Measurements from ENCODE around the gene MPZ. TPM values are rescaled to one million over a fixed set of nuclear protein-coding genes. Genes with fewer than 3 reads are reported as not detected.
"Not testable (repeated sequence)": the region's sequence is repeated elsewhere in the genome, so short reads cannot be mapped to it uniquely, and the experiment has no call there.

The MPZ gene
- total RNA-seq, 1 experiment from 2014 or later = 54.3 TPM

DNA sequence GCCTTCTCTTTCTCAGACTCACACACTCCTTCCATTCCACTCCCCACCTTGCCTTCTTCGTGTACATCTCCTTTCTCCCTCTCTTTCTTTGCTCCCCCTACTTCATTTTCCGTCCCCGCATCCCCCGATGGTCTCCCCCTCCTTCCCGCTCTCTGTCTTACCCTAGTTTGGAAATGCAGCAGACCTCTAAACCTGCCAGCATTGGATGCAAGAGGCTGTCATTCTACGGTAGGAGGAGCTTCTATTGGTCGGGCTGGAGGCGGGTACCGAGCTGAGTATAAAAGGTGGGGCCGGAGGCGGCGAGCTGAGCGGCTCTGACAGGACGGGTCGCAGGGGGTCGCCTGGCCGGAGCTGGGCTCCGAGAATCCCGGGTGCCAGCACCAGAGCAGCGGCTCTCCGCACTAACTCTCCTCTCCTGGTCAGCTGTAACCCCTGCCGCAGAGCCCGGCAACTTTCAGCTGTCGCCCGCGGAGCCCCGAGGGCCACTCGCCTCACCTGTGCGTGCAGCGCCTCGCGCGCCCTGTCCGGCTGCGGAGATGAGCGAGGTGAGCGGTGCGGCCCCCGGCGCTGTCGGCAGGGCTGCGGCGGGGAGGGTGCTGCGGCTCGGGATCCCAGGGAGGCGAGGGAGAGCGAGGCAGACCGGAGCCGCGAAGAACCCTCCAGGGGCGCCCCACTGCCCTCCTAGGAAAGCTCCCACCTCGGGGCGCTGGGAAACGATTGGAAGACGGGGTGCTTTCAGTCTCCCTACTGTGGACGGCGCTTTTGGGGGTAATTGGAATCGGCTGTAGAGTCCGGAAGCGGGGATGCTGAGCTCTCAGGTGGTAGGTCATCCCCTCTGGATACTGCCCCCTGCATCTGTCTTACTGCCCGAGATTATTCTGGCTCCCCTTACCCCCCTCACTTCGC, 51.1 kb downstream of the MPZ start, which contains the start of gene PCP4L1:
PCP4L1 (plus strand) TSS at position 307 of the 906 bp plus-strand sequence; CDS start at position 537, 230 bp downstream.
- no peak for DNase-seq (ENCODE audit: extremely low read depth, low read depth)

DNA sequence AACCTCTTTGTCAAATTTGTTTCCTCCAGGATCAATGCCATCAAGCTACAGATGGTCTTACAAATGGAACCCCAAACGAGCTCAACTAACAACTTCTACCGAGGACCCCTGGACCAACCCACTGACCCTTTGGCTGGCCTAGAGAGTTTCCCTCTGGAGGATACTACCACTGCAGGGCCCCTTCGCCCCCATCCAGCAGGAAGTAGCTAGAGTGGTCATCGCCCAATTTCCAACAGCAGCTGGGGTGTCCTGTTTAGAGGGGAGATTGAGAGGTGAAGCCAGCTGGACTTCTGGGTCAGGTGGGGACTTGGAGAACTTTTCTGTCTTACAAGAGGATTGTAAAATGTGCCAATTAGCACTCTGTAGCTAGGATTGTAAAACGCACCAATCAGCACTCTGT, 52.7 kb downstream of the MPZ start:
- DNase-seq (ENCODE audit: extremely low read depth, low read depth) = not testable (repeated sequence)

DNA sequence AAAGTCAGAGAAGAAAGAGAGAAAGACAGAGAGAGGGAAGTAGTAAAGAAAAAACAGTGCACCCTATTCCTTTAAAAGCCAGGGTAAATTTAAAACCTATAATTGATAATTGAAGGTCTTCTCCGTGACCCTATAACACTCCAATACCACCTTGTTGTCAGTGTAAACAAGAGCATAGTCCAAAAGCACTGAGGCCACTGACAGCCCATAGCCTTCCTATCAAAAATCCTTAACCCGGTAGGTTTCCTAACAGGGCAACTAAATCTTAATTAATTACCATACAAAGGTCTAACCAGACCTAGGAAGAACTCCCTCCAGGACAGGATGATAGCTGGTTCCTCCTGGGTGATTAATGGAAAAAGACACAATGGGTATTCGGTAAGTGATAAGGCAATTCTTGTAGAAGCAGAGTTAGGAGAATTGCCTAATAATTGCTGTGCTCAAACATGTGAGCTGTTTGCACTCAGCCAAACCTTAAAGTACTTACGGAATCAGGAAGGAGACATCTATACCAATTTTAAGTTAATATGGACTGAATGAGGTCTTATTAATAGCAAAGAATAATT, 53.7 kb downstream of the MPZ start:
- DNase-seq (ENCODE audit: extremely low read depth, low read depth) = not testable (repeated sequence)

DNA sequence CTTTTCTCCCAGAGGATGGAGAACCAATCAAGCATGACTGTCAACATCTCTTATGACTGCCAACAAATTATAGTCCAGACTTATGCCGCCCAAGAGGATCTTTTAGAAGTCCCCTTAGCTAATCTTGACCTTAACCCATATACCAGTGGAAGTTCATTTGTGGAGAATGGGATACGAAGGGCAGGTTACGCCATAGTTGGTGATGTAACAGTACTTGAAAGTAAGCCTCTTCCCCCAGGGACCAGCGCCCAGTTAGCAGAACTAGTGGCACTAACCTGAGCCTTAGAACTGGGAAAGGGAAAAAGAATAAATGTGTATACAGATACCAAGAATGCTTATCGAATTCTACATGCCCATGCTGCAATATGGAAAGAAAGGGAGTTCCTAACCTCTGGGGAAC, 54.5 kb downstream of the MPZ start:
- not testable (repeated sequence) for DNase-seq (ENCODE audit: extremely low read depth, low read depth)

Other genes with a start within 250 kb of the MPZ start
- gene ARHGAP30, start 240.1 kb downstream of the MPZ start, total RNA-seq (2014; rRNA removed; shearing (Covaris generic)) = 0.45 TPM in 1 of 2 replicates, not detected in the other
- 0.55 and 1.0 TPM in 2 replicates for gene NECTIN4, start 220.4 kb downstream of the MPZ start, total RNA-seq (2014; rRNA removed; shearing (Covaris generic))
- gene KLHDC9, start 211.6 kb downstream of the MPZ start, total RNA-seq (2014; rRNA removed; shearing (Covaris generic)) = 3.6 and 5.3 TPM in 2 replicates
- 186 and 200 TPM in 2 replicates for gene PFDN2, start 191.9 kb downstream of the MPZ start, total RNA-seq (2014; rRNA removed; shearing (Covaris generic))
- 44.3 and 60.6 TPM in 2 replicates for gene NIT1, start 191.9 kb downstream of the MPZ start, total RNA-seq (2014; rRNA removed; shearing (Covaris generic))
- 34.2 and 36.2 TPM in 2 replicates for gene DEDD, start 177.3 kb downstream of the MPZ start, total RNA-seq (2014; rRNA removed; shearing (Covaris generic))
- gene UFC1, start 156.0 kb downstream of the MPZ start, total RNA-seq (2014; rRNA removed; shearing (Covaris generic)) = 124 and 143 TPM in 2 replicates
- 17.7 and 18.8 TPM in 2 replicates for gene USP21, start 150.5 kb downstream of the MPZ start, total RNA-seq (2014; rRNA removed; shearing (Covaris generic))
- gene PPOX, start 143.5 kb downstream of the MPZ start, total RNA-seq (2014; rRNA removed; shearing (Covaris generic)) = 27.1 and 27.3 TPM in 2 replicates
- 68.2 and 73.4 TPM in 2 replicates for gene B4GALT3, start 132.5 kb downstream of the MPZ start, total RNA-seq (2014; rRNA removed; shearing (Covaris generic))
- gene ADAMTS4, start 110.9 kb downstream of the MPZ start, total RNA-seq (2014; rRNA removed; shearing (Covaris generic)) = under 0.01 and 0.14 TPM in 2 replicates
- gene NDUFS2, start 107.6 kb downstream of the MPZ start, total RNA-seq (2014; rRNA removed; shearing (Covaris generic)) = 161 and 175 TPM in 2 replicates
- gene FCER1G, start 94.7 kb downstream of the MPZ start, total RNA-seq (2014; rRNA removed; shearing (Covaris generic)) = not detected in 2 replicates
- not detected in 2 replicates for gene APOA2, start 86.3 kb downstream of the MPZ start, total RNA-seq (2014; rRNA removed; shearing (Covaris generic))
- 8.3 and 9.1 TPM in 2 replicates for gene TOMM40L, start 83.9 kb downstream of the MPZ start, total RNA-seq (2014; rRNA removed; shearing (Covaris generic))
- not detected in 2 replicates for gene NR1I3, start 71.8 kb downstream of the MPZ start, total RNA-seq (2014; rRNA removed; shearing (Covaris generic))
- gene PCP4L1, start 51.2 kb downstream of the MPZ start, total RNA-seq (2014; rRNA removed; shearing (Covaris generic)) = not detected in 2 replicates
- gene SDHC, start 4.4 kb upstream of the MPZ start, total RNA-seq (2014; rRNA removed; shearing (Covaris generic)) = 67.9 and 70.4 TPM in 2 replicates
- not detected in 2 replicates for gene CFAP126, start 57.9 kb upstream of the MPZ start, total RNA-seq (2014; rRNA removed; shearing (Covaris generic))
- gene FCGR2A, start 195.5 kb upstream of the MPZ start, total RNA-seq (2014; rRNA removed; shearing (Covaris generic)) = 0.75 and 1.8 TPM in 2 replicates
- gene HSPA6, start 214.6 kb upstream of the MPZ start, total RNA-seq (2014; rRNA removed; shearing (Covaris generic)) = 0.45 and 0.84 TPM in 2 replicates
- not detected in 2 replicates for gene FCGR3A, start 239.8 kb upstream of the MPZ start, total RNA-seq (2014; rRNA removed; shearing (Covaris generic))